HepG2 (cell line): ENCODE measurements around the gene SAMD10. TPM values are rescaled to one million over a fixed set of nuclear protein-coding genes. Genes with fewer than 3 reads are reported as not detected.

Source experiments
- ATF7-NPFF ChIP-seq: sonication (generic); formaldehyde crosslinking; IDR thresholded peaks from 2 replicates; pipeline ENCODE4 v1.8.1; 2023; ENCODE audit warnings: mild to moderate bottlenecking, low read depth, missing genetic modification reagents, moderate library complexity
- BATF2 ChIP-seq: sonication (generic); formaldehyde crosslinking; IDR thresholded peaks from 2 replicates; pipeline ENCODE4 v1.8.0; 2022; ENCODE audit warnings: mild to moderate bottlenecking, missing genetic modification reagents, moderate library complexity
- CTCF ChIP-seq: sonication (generic); formaldehyde crosslinking; IDR thresholded peaks from 2 replicates; pipeline ENCODE4 v1.5.0; 2020; ENCODE audit warnings: mild to moderate bottlenecking, missing genetic modification reagents, moderate library complexity
- E2F1 ChIP-seq: sonication (generic); formaldehyde crosslinking; IDR thresholded peaks from 2 replicates; pipeline ENCODE4 v1.5.0; 2020; ENCODE audit warnings: missing genetic modification reagents
- FOXC1 ChIP-seq: sonication (generic); formaldehyde crosslinking; IDR thresholded peaks from 2 replicates; pipeline ENCODE4 v1.8.0; 2022; ENCODE audit warnings: mild to moderate bottlenecking, missing genetic modification reagents, borderline replicate concordance
- GABPA ChIP-seq, 2 experiments: IDR thresholded peaks; 2 replicates each; pipeline ENCODE4 v1.6.1; 2011 to 2016; ENCODE audit warnings: low read depth in 2 of 2, low read length in 1 of 2, missing biosample characterization in 1 of 2, missing genetic modification characterization in 1 of 2
- GTF2F1 ChIP-seq: fragments of 150-350 bp; IDR thresholded peaks from 2 replicates; pipeline ENCODE4 v1.6.1; 2014; ENCODE audit warnings: low read length
- HNRNPLL ChIP-seq: fragments of 200-400 bp; formaldehyde crosslinking; IDR thresholded peaks from 2 replicates; pipeline ENCODE4 v1.6.1; 2017; ENCODE audit warnings: mild to moderate bottlenecking, low read depth, low read length; ENCODE audit not compliant: poor library complexity, severe bottlenecking
- MED8 ChIP-seq: sonication (generic); formaldehyde crosslinking; IDR thresholded peaks from 2 replicates; pipeline ENCODE4 v1.8.1; 2023; ENCODE audit warnings: mild to moderate bottlenecking, missing genetic modification reagents; ENCODE audit not compliant: insufficient replicate concordance
- MTERF4 ChIP-seq: sonication (generic); formaldehyde crosslinking; IDR thresholded peaks from 2 replicates; pipeline ENCODE4 v1.8.0; 2023; ENCODE audit warnings: mild to moderate bottlenecking, missing genetic modification reagents
- NBN ChIP-seq: fragments of 450-650 bp; conservative IDR thresholded peaks from 2 replicates; pipeline ENCODE4 v1.6.1; 2017
- NFAT5 ChIP-seq: sonication (generic); formaldehyde crosslinking; IDR thresholded peaks from 2 replicates; pipeline ENCODE4 v1.4.0; 2020; ENCODE audit warnings: missing genetic modification reagents
- NR2F1 ChIP-seq, 2 experiments: fragments of 450-650 bp in 1 of 2; formaldehyde crosslinking in 1 of 2; IDR thresholded peaks; 2 replicates each; pipeline versions ENCODE4 v1.5.0 to v1.6.1; 2016 to 2020; ENCODE audit warnings: mild to moderate bottlenecking in 1 of 2, missing compliant biosample characterization in 1 of 2, missing genetic modification reagents in 1 of 2, moderate library complexity in 1 of 2
- RAD51 ChIP-seq: fragments of 450-650 bp; IDR thresholded peaks from 2 replicates; pipeline ENCODE4 v1.6.1; 2016; ENCODE audit warnings: borderline replicate concordance
- REL ChIP-seq: sonication (generic); formaldehyde crosslinking; conservative IDR thresholded peaks from 2 replicates; pipeline ENCODE4 v1.8.0; 2022; ENCODE audit warnings: mild to moderate bottlenecking, missing genetic modification reagents, moderate library complexity
- SNAPC2 ChIP-seq: sonication (generic); formaldehyde crosslinking; IDR thresholded peaks from 2 replicates; pipeline ENCODE4 v1.8.1; 2022; ENCODE audit warnings: mild to moderate bottlenecking, missing genetic modification reagents
- ZNF234 ChIP-seq: sonication (generic); formaldehyde crosslinking; conservative IDR thresholded peaks from 2 replicates; pipeline ENCODE4 v1.5.1; 2020; ENCODE audit warnings: mild to moderate bottlenecking, missing genetic modification reagents
- ZNF264 ChIP-seq: sonication (generic); formaldehyde crosslinking; IDR thresholded peaks from 2 replicates; pipeline ENCODE4 v1.4.0; 2020; ENCODE audit warnings: missing genetic modification reagents
- ZNF367 ChIP-seq: sonication (generic); formaldehyde crosslinking; IDR thresholded peaks from 2 replicates; pipeline ENCODE4 v1.4.0; 2020; ENCODE audit warnings: missing genetic modification reagents, borderline replicate concordance
- polyA plus RNA-seq, 8 experiments: library from polyadenylated mRNA; depleted of rRNA in 3 of 8; stranded (reverse) in 7 of 8; unstranded in 1 of 8; fragments of >200 nt; fragmentation: Illumina TruSeq in 4 of 8; extraction: Trizol in 4 of 8; gene quantifications; 2 replicates each; pipeline versions ENCODE4 v1.2.1 to v1.2.3, GENCODE V29; 2011 to 2016; ENCODE audit warnings: low read depth in 4 of 8, missing spikeins in 1 of 8, mixed read lengths in 1 of 8; ENCODE audit not compliant: insufficient read depth in 1 of 8
- total RNA-seq, 5 experiments: library from RNA; depleted of rRNA; stranded (reverse); fragments of >200 nt; fragmentation: Illumina TruSeq; extraction: Trizol; gene quantifications; 2 replicates each; pipeline ENCODE4 v1.2.3, GENCODE V29; 2016; ENCODE audit warnings: low read depth in 1 of 5

The SAMD10 gene
- total and polyA plus RNA-seq, 2 of the 13 experiments (the other 11 are each of a cell fraction or from before 2014, with no cell fraction given) = 6.1 to 11.0 TPM

GRCh38 chr20:63973636-63974401 is 5.6 kb downstream of the SAMD10 start (continued):
- TF ChIP-seq HNRNPLL = peak; percentile 85
- no peak for TF ChIP-seq RAD51
- no peak for TF ChIP-seq BATF2
- TF ChIP-seq CTCF (CRISPR knock-in tag) = peak; percentile 100
- peak; percentile 78; the same call in 1 of the 2 replicates for TF ChIP-seq ZNF264 (CRISPR knock-in tag)
- TF ChIP-seq NFAT5 (CRISPR knock-in tag) = peak; percentile 86; the same call in 1 of the 2 replicates
- no peak for TF ChIP-seq GABPA (IDR thresholded peaks at IDR 0.05; ENCODE audit: low read depth, low read length)
- peak; percentile 55 for TF ChIP-seq GABPA (CRISPR knock-in tag; IDR thresholded peaks at IDR 0.05; ENCODE audit: low read depth)
- peak; percentile 52 for TF ChIP-seq FOXC1 (CRISPR knock-in tag)
- TF ChIP-seq ATF7-NPFF (CRISPR knock-in tag) = peak; percentile 93
- TF ChIP-seq MED8 (CRISPR knock-in tag) = peak; percentile 53
- no peak for TF ChIP-seq NBN
- TF ChIP-seq GTF2F1 = no peak
- no peak for TF ChIP-seq REL
- 0 out of 2 replicates have a peak, but pooled peaks have one; percentile 41 for TF ChIP-seq ZNF367 (CRISPR knock-in tag)
- TF ChIP-seq MTERF4 (CRISPR knock-in tag) = peak; percentile 94
- peak in 1 of 2 experiments; percentile 44; a peak in 1 of 4 replicates for TF ChIP-seq NR2F1 (CRISPR knock-in tag; IDR thresholded peaks at IDR 0.05)
- no peak for TF ChIP-seq ZNF234 (CRISPR knock-in tag)
- TF ChIP-seq SNAPC2 (CRISPR knock-in tag) = 0 out of 2 replicates have a peak, but pooled peaks have one; percentile 60
- no peak for TF ChIP-seq E2F1 (CRISPR knock-in tag)
